ENCODE results near the gene TRIM73.
"Not testable (repeated sequence)": the region's sequence is repeated elsewhere in the genome, so short reads cannot be mapped to it uniquely, and the experiment has no call there.

The TRIM73 gene

DNA sequence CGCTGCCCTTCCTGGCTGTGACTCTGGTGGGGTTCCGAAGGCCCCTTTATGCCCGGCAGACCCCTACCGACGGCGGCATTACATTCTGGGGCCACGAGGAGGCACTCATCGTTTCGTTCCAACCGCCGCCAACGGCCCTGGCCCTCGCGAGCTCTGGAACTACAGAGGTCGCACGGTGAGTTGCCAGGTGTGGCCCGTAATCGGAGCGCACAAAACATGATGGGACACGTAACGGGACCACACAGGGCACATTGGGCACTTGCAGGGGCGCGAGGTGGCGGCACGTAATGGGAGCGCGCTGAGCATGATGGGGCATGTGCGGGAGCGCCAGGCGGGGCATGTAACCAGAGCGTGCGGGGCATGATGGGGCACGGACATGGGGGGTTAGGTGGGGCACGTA, at the start of gene TRIM73:
TSS of gene TRIM73 (plus strand) at position 301 of the 400 bp plus-strand sequence. CDS start 3,305 bp downstream, outside the sequence.
- not testable (repeated sequence) for DNase-seq (ENCODE audit: low read depth in 2 of 2)

DNA sequence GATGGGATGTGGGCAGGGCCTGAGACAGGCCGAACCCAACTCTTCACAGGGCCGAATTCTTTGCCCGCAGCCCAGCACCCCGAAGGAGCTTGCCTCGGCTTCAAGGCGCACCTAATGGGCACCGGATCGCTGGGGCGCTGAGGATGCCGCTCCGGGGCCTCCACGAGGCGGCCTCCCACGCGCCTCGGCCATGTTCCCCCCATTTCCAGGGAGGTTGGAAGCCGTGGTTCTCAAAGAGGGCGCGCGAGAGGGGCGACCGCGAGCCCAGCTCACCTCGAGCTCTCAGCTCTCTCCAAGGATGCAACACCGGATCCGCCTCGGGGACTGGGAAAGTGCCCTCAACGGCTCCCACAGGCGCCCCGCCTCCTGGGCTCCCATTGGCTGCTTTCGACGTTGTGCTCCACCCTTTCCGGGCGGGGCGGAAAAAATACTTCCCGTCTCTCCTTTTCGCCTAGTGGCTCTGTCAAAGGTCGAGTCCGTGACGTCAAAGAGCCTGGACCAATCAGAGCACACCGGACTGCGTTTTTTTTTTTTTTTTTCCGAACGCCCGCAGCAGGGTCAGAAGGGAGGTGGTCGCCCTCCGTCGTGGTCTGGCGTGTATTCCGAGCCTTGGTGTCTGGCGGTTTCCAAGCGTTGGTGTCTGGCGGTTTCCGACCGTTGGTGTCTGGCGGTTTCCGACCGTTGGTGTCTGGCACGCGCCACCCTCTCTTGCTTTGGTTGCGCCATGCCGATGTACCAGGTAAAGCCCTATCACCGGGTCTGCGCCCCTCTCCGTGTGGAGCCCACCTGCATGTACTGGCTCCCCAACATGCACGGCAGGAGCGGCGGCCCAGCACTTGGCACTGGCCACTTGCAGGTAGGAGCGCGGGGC, 36.5 kb upstream of the TRIM73 start:
- DNase-seq (ENCODE audit: low read depth in 2 of 2), result peak; percentile 0 to 11

DNA sequence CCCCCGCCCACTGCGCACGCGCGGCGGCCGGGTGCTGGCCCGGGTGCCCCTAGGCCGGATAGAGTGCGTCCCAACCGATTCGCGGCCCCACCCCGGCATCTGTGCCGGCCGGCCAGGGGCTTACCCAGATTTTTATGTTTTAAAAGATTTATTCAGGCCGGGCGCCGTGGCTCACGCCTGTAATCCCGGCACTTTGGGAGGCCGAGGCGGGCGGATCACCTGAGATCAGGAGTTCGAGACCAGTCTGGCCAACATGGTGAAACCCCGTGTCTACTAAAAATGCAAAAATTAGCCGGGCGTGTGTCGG, 35.9 kb upstream of the TRIM73 start:
- not testable (repeated sequence) for DNase-seq (ENCODE audit: low read depth in 2 of 2)

DNA sequence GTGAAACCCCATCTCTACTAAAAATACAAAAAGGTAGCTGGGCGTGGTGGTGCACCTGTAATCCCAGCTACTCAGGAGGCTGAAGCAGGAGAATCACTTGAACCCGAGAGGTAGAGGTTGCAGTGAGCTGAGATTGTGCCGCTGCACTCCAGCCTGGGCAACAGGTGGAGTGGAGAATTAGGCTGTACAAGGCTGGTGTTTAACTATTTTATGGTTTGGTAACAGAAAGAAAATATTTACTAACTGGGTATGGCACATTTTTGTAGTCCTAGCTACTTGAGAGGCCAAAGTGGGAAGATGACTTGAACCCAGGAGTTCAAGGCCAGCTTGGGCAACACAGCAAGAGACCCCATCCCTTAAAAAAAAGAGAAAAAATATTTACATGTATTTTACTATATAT, 31.4 kb upstream of the TRIM73 start:
- not testable (repeated sequence) for DNase-seq (ENCODE audit: low read depth in 2 of 2)

DNA sequence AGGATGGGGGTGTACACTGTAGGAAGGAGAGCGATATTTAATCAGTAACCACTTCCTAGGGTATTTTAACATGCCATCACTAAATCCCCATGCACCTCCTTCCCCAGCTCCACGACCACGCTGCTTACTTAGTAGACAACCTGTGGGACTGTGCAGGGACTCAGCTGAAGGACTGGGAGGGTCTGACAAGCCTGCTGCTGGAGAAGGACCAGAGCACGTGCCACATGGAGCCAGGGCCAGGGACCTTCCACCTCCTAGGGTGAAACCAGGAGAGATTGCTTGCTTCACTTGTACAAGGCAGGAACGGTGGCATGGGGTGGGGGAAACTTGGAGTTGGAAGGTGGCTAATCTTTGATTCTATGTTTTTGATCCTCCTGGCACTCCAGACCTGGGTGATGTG, 28.8 kb upstream of the TRIM73 start:
- DNase-seq (ENCODE audit: low read depth in 2 of 2), result not testable (repeated sequence)

DNA sequence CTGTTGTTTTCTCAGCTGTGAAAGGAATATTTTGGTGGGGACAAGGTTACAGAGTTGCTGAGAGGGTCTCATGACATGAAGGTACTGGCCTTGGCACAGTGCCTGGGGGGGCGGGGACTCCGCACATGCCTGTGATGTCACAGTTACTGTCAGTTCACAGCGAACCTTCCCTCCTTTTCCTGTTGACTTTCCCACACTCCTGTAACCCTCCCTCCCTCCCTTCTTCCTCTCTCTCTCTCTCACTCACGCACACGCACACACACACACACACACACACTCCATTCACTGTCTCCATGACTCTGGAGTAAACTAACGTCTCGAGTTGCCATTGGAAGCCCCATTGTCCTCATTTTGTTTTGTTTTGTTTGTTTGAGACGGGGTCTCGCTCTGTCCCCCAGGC, 28.1 kb upstream of the TRIM73 start:
- DNase-seq (ENCODE audit: low read depth in 2 of 2), result not testable (repeated sequence)

DNA sequence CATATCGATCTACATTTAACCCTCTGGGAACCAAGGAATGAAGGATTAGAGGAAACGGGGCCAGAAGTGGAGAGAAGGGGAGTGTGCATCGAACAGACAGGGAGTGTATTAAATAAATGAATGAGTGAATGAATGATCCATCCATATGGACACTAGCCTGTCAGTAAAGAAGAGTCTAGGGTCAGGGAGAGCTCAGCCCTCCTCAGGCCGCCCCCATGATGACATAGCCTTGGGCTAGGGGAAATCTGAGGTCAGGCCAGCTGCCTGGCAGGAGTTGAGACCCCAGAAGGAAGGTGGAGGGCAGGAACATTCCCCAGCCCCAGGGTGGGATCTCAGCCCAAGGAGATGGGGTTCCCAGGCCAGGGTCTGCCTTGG, 21.3 kb upstream of the TRIM73 start:
- DNase-seq (ENCODE audit: low read depth in 2 of 2), result not testable (repeated sequence)

DNA sequence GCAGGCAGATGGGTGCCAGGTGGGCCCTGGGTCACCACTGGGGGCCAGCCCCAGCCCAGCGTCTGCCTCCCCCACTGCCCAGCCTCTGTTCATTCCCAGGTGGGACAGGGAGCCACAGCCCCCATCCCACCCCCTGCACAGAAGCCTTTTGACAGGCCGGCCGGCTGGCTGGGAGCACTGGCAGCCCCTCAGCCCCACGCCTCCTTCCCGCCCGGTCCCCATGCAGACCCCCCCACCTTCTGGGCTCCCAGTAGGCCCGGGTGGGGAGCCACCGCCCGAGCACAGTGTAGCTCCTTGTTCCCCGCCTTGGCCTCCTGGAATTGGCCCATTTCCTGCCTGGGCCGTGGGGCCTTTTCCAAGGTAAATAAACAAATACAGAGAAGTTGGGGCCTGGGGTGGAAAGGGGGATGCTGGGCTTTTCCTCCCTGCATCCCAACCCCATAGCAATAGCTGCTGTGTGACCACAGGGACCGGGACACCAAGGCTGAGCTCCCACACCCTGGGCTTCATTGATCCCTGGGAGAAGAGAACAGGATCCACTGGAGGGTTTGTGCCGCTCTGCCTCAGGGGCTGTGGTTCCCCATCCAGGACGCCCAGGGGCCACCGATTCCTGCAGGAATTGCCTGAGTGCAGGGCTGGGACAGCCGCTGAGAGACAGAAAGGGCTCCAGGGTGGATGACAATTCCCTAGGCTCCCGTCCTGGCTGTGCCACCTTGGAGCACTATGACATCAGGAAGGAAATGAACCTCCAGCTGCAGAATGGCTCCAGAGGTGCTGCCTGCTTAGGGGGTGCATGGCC, 20.7 kb upstream of the TRIM73 start:
- not testable (repeated sequence) for DNase-seq (ENCODE audit: low read depth in 2 of 2)

DNA sequence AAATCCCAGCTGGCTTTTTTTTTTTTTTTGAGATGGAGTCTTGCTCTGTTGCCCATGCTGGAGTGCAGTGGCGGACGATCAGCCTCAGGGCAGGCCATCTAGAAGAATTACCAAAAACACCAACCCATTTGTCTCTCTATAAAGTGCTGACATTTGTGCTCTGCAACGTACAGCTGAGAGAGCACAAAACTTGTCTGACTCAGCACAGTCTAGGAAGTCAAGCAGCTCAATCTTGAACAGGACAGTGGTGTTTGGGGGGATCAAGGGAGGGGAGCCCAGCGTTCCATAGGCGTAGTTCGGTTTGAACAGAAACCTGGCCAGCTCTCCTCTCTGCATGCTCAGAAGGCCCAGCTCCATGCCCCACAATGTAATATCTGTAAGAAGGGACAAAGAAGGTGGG, 2.2 kb upstream of the TRIM73 start:
- DNase-seq (ENCODE audit: low read depth in 2 of 2), result not testable (repeated sequence)

DNA sequence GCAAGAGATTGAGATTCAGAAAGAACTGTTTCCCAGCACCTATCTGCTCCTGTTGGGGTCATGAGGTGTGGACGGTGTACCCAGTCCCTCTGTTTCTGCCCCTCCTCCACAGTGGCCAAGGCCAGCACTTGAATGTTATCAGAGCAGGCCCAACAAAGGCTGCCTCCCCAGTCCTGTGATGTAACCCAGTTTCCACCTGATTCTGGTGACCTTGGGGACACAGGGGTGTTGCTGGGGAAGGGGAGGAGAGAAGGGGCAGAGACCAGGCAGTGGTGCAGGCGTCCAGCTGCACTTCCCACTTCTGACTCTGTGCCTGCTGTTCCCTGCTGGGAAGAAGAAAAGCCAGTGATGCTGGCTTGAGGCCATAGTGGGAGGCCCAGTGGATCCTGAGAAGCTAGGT, 2.4 kb downstream of the TRIM73 start:
- DNase-seq (ENCODE audit: low read depth in 2 of 2), result not testable (repeated sequence)

DNA sequence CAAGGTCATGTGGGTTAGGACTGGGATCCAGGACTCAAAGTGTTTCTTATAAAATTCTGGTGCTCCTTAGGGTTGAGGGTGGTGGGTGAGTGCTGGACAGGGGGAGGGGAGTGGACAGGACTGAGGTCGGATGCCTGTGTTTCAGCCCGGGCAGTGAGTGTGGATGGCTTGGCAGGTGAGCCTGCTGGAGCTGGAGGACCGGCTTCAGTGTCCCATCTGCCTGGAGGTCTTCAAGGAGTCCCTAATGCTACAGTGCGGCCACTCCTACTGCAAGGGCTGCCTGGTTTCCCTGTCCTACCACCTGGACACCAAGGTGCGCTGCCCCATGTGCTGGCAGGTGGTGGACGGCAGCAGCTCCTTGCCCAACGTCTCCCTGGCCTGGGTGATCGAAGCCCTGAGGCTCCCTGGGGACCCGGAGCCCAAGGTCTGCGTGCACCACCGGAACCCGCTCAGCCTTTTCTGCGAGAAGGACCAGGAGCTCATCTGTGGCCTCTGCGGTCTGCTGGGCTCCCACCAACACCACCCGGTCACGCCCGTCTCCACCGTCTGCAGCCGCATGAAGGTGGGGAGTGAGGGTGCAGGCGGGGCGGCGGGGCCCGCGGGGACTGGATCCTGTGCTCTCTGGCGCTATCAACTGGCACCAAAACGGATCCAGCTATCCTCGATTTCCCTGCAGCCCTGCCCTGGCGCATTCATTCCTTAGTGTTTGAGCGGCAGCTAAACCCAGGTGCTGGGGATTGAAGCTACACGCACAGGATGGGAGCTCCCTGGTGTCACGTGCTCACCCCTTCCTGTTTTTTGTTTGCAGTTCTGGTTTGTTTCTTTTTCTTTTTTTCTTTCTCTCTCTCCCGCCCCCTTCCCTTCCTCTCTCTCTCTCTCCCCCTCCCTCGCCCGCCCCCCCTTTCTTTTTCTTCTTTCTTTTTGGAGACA, 3.6 kb downstream of the TRIM73 start:
- DNase-seq (ENCODE audit: low read depth in 2 of 2), result not testable (repeated sequence)

DNA sequence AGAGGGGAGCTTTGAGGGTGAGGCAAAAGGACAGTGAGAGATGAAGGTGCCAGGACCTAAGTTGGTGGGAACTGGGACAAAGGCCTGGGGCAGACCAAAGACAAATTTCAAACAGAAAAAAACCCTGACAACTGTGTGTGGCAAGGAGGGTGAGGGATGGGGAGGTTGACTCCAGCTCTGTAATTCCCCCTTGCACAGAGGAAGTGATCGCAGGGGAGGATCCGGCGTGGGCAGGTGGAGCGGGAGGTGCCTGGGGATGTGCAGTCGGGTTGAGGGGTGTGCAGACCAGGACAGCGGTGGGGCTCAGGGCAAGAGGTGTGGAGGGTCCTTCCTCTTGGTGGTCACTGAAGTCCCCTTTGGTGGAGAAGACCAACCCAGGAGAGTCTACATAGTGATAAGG, 5.1 kb downstream of the TRIM73 start:
- not testable (repeated sequence) for DNase-seq (ENCODE audit: low read depth in 2 of 2)

DNA sequence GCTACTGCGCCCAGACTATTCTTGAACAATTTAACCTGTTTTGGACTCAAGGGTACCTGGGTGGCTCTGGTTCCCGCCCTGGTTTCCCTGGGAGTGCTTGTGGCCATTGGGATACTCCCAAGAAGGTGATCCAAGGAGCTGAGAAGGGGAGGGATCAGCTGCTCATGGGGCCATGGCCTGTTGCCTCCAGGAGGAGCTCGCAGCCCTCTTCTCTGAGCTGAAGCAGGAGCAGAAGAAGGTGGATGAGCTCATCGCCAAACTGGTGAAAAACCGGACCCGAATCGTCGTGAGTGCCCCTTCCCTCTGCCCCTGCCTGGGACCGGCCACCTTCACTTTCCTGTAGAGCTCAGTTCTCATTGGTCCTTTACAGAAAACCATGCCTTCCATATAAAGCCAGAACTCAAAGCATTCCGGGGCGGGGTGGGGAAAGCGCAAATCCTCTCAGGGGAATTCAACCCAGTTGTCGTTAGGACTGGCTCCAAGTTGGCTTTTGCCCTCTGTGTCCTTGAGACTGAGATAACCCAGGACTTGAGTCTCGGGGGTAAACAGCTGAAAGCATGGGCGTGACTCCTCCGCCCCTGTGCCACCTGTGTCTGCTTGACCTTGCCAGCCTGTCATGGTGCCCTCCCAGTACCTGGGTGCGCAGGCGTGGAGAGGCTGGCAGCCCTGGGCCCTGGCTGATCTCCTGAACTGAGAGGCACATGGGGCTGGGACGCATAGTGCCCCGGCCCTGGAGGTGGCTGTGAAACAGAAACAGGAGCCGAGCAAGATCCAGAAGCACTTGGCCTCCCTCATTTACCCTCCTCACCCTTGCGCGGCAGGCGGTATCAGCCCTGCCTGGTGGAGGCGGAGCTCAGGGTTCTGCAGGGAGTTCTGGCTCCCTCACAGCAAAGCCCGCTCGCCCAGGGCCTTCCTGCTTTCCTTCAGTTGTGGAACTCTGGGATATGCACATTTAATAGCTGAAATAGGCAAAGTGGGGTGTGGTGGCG, 8.3 kb downstream of the TRIM73 start:
- DNase-seq (ENCODE audit: low read depth in 2 of 2), result not testable (repeated sequence)

DNA sequence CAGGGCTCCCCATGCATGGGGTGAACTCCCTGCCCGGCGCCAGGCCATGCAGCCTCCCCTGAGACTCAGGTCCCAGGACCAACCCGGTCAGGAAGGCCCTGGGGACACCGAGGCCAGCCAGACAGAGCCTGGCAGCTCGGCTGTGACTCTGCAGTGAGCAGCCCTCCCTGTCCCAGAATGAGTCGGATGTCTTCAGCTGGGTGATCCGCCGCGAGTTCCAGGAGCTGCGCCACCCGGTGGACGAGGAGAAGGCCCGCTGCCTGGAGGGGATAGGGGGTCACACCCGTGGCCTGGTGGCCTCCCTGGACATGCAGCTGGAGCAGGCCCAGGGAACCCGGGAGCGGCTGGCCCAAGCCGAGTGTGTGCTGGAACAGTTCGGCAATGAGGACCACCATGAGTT, 9.2 kb downstream of the TRIM73 start:
- DNase-seq (ENCODE audit: low read depth in 2 of 2), result not testable (repeated sequence)

DNA sequence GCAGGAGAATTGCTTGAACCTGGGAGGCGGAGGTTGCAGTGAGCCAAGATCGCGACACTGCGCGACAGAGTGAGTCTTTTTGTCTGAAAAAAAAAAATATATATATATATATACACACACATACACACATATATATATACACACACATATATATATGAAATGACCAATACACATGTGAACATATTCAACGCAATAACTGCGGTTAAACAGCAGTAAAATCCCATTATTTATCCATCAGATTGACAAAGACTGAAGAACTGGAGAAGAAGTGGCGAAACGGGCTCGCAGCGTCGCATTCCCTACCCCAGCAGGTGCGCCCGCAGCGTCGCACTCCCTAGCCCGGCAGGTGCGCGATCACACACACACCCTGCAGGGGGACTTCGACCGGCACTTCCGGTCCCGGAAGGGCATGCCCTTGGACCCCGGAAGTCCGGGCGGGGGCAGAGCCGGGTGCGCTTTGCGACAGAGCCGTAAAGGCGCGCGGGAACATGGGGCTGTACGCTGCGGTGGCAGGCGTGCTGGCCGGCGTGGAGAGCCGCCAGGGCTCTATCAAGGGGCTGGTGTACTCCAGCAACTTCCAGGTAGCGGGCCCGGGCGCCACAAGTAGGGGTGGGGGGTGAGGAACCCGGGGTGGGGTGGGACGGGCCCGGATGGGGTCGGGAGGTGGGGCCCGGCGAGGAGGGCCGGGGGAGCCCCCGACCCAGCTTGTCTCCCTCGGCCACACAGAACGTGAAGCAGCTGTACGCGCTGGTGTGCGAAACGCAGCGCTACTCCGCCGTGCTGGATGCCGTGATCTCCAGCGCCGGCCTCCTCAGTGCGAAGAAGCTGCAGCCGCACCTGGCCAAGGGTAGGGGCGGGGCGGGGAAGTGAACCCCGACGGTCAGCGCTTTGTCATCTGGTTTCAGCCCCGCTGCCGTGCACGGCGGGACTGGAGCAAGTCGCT, 14.7 kb downstream of the TRIM73 start:
- DNase-seq (ENCODE audit: low read depth in 2 of 2), result not testable (repeated sequence)

DNA sequence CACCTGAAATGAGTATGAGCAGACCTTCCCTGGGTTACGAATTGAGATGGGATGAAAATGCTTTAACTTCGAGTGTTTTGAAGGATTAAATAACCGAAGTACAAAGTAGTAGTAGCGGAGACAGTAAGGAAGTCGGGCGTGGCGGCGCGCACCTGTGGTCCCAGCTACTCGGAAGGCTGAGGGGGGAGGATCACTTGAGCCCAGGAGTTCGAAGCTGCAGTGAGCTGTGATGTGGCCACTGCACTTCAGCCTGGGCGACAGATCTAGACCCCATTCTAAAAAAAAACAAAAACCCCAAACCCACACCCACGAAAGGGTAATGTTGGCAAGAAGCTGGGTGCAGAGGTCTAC, 15.4 kb downstream of the TRIM73 start:
- DNase-seq (ENCODE audit: low read depth in 2 of 2), result not testable (repeated sequence)

DNA sequence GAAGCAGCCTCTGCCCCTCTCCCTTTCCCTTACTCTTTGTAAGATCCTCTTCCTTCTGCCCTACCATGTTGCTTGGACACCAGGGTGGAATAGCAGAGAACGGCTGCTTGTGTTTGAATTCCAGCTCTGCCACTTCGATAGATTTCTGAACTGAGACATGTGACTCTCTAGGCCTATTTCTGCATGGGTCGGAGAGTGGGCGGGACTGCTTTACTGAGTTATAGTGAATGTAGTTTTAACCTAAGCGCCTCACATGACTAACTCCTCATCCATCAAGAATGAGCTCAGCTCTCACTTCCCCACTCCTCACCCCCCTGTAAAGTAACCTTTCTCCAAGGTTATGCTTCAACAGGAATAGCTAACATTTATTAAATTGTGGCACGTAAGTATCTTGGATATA, 18.8 kb downstream of the TRIM73 start:
- not testable (repeated sequence) for DNase-seq (ENCODE audit: low read depth in 2 of 2)

DNA sequence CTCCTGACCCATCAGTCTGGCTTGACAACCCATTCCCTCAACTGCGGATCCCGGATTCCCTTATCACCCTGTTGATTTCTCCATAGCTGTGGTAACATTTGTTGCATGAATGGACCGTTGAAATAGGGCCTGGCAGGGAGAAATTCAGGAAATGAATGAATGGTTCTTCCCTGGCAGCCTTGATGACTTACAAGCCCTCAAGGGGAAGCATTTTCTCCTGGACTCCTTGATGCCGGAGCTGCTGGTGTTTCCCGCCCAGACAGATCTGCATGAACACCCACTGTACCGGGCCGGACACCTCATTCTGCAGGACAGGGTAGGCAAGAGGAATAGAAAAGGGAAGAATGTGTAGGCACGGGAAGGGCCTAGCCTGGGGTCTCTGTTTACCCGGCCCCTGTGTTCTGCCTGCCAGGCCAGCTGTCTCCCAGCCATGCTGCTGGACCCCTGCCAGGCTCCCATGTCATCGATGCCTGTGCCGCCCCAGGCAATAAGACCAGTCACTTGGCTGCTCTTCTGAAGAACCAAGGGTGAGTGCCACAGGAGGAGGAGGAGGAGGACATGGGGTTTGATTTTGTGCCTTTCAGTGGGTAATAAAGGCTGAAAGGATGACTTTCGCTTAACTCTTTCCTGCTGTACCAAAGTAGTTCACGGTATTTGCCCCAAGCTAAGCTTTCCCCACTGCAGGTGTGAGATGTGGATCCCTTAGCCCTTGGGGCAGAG, 19.4 kb downstream of the TRIM73 start:
- DNase-seq (ENCODE audit: low read depth in 2 of 2), result not testable (repeated sequence)

DNA sequence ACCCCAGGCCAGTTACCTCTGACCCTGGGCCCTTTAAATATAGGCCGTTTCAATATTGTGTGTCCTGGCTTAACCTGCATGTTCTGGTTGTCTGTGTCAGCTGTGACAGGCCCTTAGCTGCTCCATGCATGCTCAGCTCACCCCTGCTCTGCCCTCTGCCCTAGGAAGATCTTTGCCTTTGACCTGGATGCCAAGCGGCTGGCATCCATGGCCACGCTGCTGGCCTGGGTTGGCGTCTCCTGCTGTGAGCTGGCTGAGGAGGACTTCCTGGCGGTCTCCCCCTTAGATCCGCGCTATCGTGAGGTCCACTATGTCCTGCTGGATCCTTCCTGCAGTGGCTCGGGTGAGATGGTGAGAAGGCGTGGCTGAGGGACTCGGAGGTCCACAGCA, 20.0 kb downstream of the TRIM73 start:
- DNase-seq (ENCODE audit: low read depth in 2 of 2), result not testable (repeated sequence)

All from stimulated activated CD4-positive, alpha-beta T cell treated with anti-CD3 and anti-CD28 coated beads, Interleukin-15, amount 100 ng/mL, for 48 hours (primary cell).